GM19043 (cell line): ENCODE data around the gene FALEC.
"Not testable (repeated sequence)": the region's sequence is repeated elsewhere in the genome, so short reads cannot be mapped to it uniquely, and the experiment has no call there.

Source experiments
- ATAC-seq: cut with Tn5 transposase; IDR thresholded peaks from one replicate; pipeline ENCODE4 v1.9.1; 2021; ENCODE audit warnings: low read depth; ENCODE audit not compliant: unreplicated experiment

Gene FALEC

GRCh38 chr1:150568594-150568966 is 53.0 kb downstream of the FALEC start:
- ATAC-seq, result no peak

GRCh38 chr1:150572918-150573647 is 57.5 kb downstream of the FALEC start:
- ATAC-seq, result no peak

- not testable (repeated sequence) for ATAC-seq
Measured at GRCh38 chr1:150573648-150574071, 58.1 kb downstream of the FALEC start.

- no peak for ATAC-seq
Measured at GRCh38 chr1:150574260-150575071, 58.9 kb downstream of the FALEC start.

- no peak for ATAC-seq
Measured at GRCh38 chr1:150575072-150575489, 59.5 kb downstream of the FALEC start.

GRCh38 chr1:150575518-150576366 is 60.2 kb downstream of the FALEC start:
- no peak for ATAC-seq

- ATAC-seq, result no peak
Measured at GRCh38 chr1:150576367-150576711, 60.8 kb downstream of the FALEC start.

GRCh38 chr1:150576794-150577556 is 61.4 kb downstream of the FALEC start:
- no peak for ATAC-seq

GRCh38 chr1:150577557-150578271 is 62.2 kb downstream of the FALEC start:
- ATAC-seq, result no peak

- no peak for ATAC-seq
Measured at GRCh38 chr1:150578272-150579109, 62.9 kb downstream of the FALEC start.

GRCh38 chr1:150579110-150579944 is 63.8 kb downstream of the FALEC start, which contains the start of gene MCL1:
MCL1 (minus strand) TSS chr1:150579610; CDS start chr1:150579530, 80 bp downstream.
- peak; percentile 91 for ATAC-seq

GRCh38 chr1:150579945-150580642 is 64.5 kb downstream of the FALEC start:
- no peak for ATAC-seq

GRCh38 chr1:150580966-150581365 is 65.4 kb downstream of the FALEC start:
- ATAC-seq, result not testable (repeated sequence)

- ATAC-seq, result not testable (repeated sequence)
Measured at GRCh38 chr1:150581437-150581836, 65.9 kb downstream of the FALEC start.

GRCh38 chr1:150581962-150582361 is 66.4 kb downstream of the FALEC start:
- ATAC-seq, result not testable (repeated sequence)

- ATAC-seq, result no peak
Measured at GRCh38 chr1:150582371-150582770, 66.8 kb downstream of the FALEC start.
